ENCODE measurements around the gene DPH5.

DPH5 gene

GRCh38 chr1:100941580-100942216, 83.9 kb downstream of the DPH5 start:
- DNase-seq (ENCODE audit: low read depth): no peak

GRCh38 chr1:100941098-100941527, 84.5 kb downstream of the DPH5 start:
- DNase-seq (ENCODE audit: low read depth): no peak
